ENCODE data around the gene CHST8.

The CHST8 gene

GRCh38 chr19:33618884-33619283 is 2.9 kb upstream of the CHST8 start:
- DNase-seq (ENCODE audit: low spot score): no peak

GRCh38 chr19:33620611-33621010 is 1.1 kb upstream of the CHST8 start:
- no peak for DNase-seq (ENCODE audit: low spot score)

- peak; percentile 33 for DNase-seq (ENCODE audit: low spot score)
Measured at GRCh38 chr19:33621065-33621785, 528 bp upstream of the CHST8 start.

GRCh38 chr19:33622505-33622808 is 704 bp downstream of the CHST8 start:
- peak; percentile 41 for DNase-seq (ENCODE audit: low spot score)

GRCh38 chr19:33622809-33623511 is 1.2 kb downstream of the CHST8 start:
- DNase-seq (ENCODE audit: low spot score): no peak

GRCh38 chr19:33624586-33624985 is 2.8 kb downstream of the CHST8 start:
- DNase-seq (ENCODE audit: low spot score): no peak

GRCh38 chr19:33627526-33627925 is 5.8 kb downstream of the CHST8 start:
- no peak for DNase-seq (ENCODE audit: low spot score)

GRCh38 chr19:33627962-33628839 is 6.4 kb downstream of the CHST8 start:
- DNase-seq (ENCODE audit: low spot score): no peak

GRCh38 chr19:33628921-33629825 is 7.4 kb downstream of the CHST8 start:
- DNase-seq (ENCODE audit: low spot score): no peak

- no peak for DNase-seq (ENCODE audit: low spot score)
Measured at GRCh38 chr19:33629826-33630375, 8.1 kb downstream of the CHST8 start.

GRCh38 chr19:33630880-33631608 is 9.3 kb downstream of the CHST8 start:
- DNase-seq (ENCODE audit: low spot score): no peak

- DNase-seq (ENCODE audit: low spot score): no peak
Measured at GRCh38 chr19:33631609-33631973, 9.8 kb downstream of the CHST8 start.

GRCh38 chr19:33634361-33635091 is 12.8 kb downstream of the CHST8 start:
- no peak for DNase-seq (ENCODE audit: low spot score)

GRCh38 chr19:33638167-33639034 is 16.6 kb downstream of the CHST8 start:
- no peak for DNase-seq (ENCODE audit: low spot score)

- no peak for DNase-seq (ENCODE audit: low spot score)
Measured at GRCh38 chr19:33639035-33639681, 17.4 kb downstream of the CHST8 start.

GRCh38 chr19:33640773-33641172 is 19.0 kb downstream of the CHST8 start:
- peak; percentile 2 for DNase-seq (ENCODE audit: low spot score)

- DNase-seq (ENCODE audit: low spot score): no peak
Measured at GRCh38 chr19:33641261-33641660, 19.5 kb downstream of the CHST8 start.

GRCh38 chr19:33641956-33642498 is 20.3 kb downstream of the CHST8 start:
- no peak for DNase-seq (ENCODE audit: low spot score)
